ENCODE results near the gene ZNF618.

DNA sequence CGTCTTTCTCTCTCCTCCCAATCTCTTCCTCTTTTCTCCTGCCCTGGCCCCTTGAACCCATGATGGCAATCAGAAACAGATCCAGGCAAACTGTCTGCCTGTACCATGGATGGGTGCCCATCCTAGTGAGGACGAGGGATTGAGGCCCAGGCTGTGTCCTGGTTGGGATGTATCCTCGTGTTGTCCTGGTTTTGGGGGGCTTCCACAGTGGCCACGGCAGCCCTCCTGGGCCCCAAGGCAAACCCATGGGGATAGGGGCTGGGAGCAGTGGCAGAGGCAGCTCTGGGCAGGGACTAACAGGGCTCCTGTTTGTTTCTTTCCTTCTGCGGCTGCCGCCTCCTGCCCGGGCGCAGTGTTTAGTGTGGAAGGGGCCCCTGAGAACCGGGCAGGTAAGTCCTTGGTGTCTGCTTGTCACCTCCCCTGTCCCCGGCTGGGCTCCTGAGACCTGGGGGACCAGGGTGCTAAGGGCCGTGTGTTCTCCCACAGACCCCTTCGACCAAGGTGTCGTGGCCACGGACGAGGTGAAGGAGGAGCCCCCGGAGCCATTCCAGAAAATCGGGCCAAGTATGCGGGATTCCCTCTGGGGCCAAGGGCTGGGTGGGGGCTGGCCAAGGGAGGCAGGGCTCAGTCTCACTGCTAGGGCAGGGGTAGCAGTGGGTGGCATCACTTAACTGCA lies 132.0 kb downstream of the ZNF618 start:
- no peak for TF ChIP-seq POLR2AphosphoS5 (IDR thresholded peaks at IDR 0.05; ENCODE audit: low read depth, low read length)
- no peak for TF ChIP-seq POLR2A (IDR thresholded peaks at IDR 0.05; ENCODE audit: low read depth, low read length)
- no peak for TF ChIP-seq TAF1 (IDR thresholded peaks at IDR 0.05; ENCODE audit: borderline replicate concordance, low read depth, low read length)

Measured in GM12892 (cell line).